B cell (primary cell): ENCODE results near the gene ACTN1. TPM values are rescaled to one million over a fixed set of nuclear protein-coding genes. Genes with fewer than 3 reads are reported as not detected.

Source experiments
- ATAC-seq: fragments of 200-7000 bp; cut with Tn5 transposase; one replicate; pipeline ENCODE4 v1.10.0; 2021; ENCODE audit warnings: low read depth, mild to moderate bottlenecking, moderate number of reproducible peaks, moderate library complexity
- CTCF ChIA-PET: fragments of 350-600 bp; sonication (Branson Sonifier 250); formaldehyde crosslinking; loops from one replicate; lab custom pipeline; 2021; ENCODE audit warnings: antibody characterized with exemption, inconsistent platforms; lab: Charles Lee
- POLR2A ChIA-PET: fragments of 350-600 bp; sonication (Branson Sonifier 250); formaldehyde crosslinking; loops from one replicate; lab custom pipeline; 2021; ENCODE audit warnings: antibody characterized with exemption; lab: Charles Lee
- DNase-seq: peaks from one replicate; pipeline ENCODE4 v3.0.0; 2013
- H2AFZ ChIP-seq: 2 replicates; pipeline ENCODE4 v1.6.1; 2012; ENCODE audit warnings: mild to moderate bottlenecking, low read depth, low read length; ENCODE audit not compliant: insufficient read depth, poor library complexity, severe bottlenecking
- H3K27ac ChIP-seq, 2 donors: 1 replicate in 1 of 2; 2 replicates in 1 of 2; pipeline ENCODE4 v1.5.1; 2012 to 2013; ENCODE audit warnings: low read length in 2 of 2, mild to moderate bottlenecking in 2 of 2, moderate library complexity in 1 of 2
- H3K27me3 ChIP-seq, 4 experiments: fragments of 200-600 bp in 1 of 4; sonication (generic) in 1 of 4; replicated peaks in 1 of 4; 1 replicate in 2 of 4; 2 replicates in 2 of 4; pipeline versions ENCODE4 v1.6.1 to v1.7.0; 2013 to 2016; ENCODE audit warnings: low read length in 3 of 4, mild to moderate bottlenecking in 2 of 4, mixed read lengths in 1 of 4, moderate library complexity in 1 of 4; ENCODE audit not compliant: insufficient read depth in 4 of 4, control insufficient read depth in 3 of 4; ENCODE audit errors: control extremely low read depth in 1 of 4
- H3K36me3 ChIP-seq, 2 experiments: replicated peaks in 1 of 2; 1 replicate in 1 of 2; 2 replicates in 1 of 2; pipeline versions ENCODE4 v1.6.1 to v1.7.1; 2013; ENCODE audit warnings: low read length in 1 of 2; ENCODE audit not compliant: insufficient read depth in 2 of 2, control insufficient read depth in 1 of 2; ENCODE audit errors: control extremely low read depth in 1 of 2, extremely low read depth in 1 of 2
- H3K4me1 ChIP-seq, 2 donors: fragments of 200-600 bp in 1 of 2; sonication (generic) in 1 of 2; 1 replicate in 1 of 2; 2 replicates in 1 of 2; pipeline versions ENCODE4 v1.5.1 to v1.6.1; 2013 to 2017; ENCODE audit warnings: low read length in 2 of 2; ENCODE audit not compliant: control insufficient read depth in 2 of 2, insufficient read depth in 2 of 2
- H3K4me2 ChIP-seq: replicated peaks from 2 replicates; pipeline ENCODE3; 2012; ENCODE audit warnings: mild to moderate bottlenecking, low read depth, low read length; ENCODE audit not compliant: poor library complexity, severe bottlenecking
- H3K4me3 ChIP-seq, 5 experiments: fragments of 200-600 bp in 1 of 5; sonication (generic) in 1 of 5; 1 replicate in 3 of 5; 2 replicates in 2 of 5; pipeline versions ENCODE4 v1.5.1 to v1.7.0; 2011 to 2016; ENCODE audit warnings: low read length in 4 of 5, mild to moderate bottlenecking in 4 of 5, low read depth in 2 of 5, control low read depth in 1 of 5, moderate library complexity in 1 of 5; ENCODE audit not compliant: insufficient read depth in 1 of 5; ENCODE audit errors: control extremely low read depth in 1 of 5, extremely low read depth in 1 of 5
- H3K79me2 ChIP-seq: fragments of 200-600 bp; sonication (generic); one replicate; pipeline ENCODE4 v1.6.0; 2016; ENCODE audit warnings: low read length; ENCODE audit not compliant: control insufficient read depth, insufficient read depth
- H3K9ac ChIP-seq: fragments of 200-600 bp; sonication (generic); 2 replicates; pipeline ENCODE4 v1.6.1; 2017; ENCODE audit warnings: mild to moderate bottlenecking, low read length, moderate library complexity
- H3K9me3 ChIP-seq, 3 donors: one replicate each; pipeline versions ENCODE4 v1.6.1 to v1.7.1; 2013; ENCODE audit warnings: low read length in 2 of 3; ENCODE audit not compliant: control insufficient read depth in 2 of 3, insufficient read depth in 1 of 3; ENCODE audit errors: control extremely low read depth in 1 of 3
- H4K20me1 ChIP-seq: 2 replicates; pipeline ENCODE4 v1.6.0; 2012; ENCODE audit warnings: mild to moderate bottlenecking, low read length; ENCODE audit not compliant: insufficient read depth, control insufficient read depth, poor library complexity, severe bottlenecking
- H3K27ac Mint-ChIP-seq: one replicate; pipeline ENCODE4 v1.8.0; 2021; ENCODE audit warnings: mixed read lengths
- H3K27me3 Mint-ChIP-seq: one replicate; pipeline ENCODE4 v1.8.0; 2021; ENCODE audit warnings: mixed read lengths
- H3K4me1 Mint-ChIP-seq: one replicate; pipeline ENCODE4 v1.8.0; 2021; ENCODE audit warnings: mixed read lengths
- H3K4me3 Mint-ChIP-seq: one replicate; pipeline ENCODE4 v1.8.0; 2021; ENCODE audit warnings: mixed read lengths
- H3K9me3 Mint-ChIP-seq: one replicate; pipeline ENCODE4 v1.8.0; 2022; ENCODE audit warnings: mixed read lengths; ENCODE audit not compliant: insufficient read depth
- EZH2 ChIP-seq: IDR thresholded peaks from 2 replicates; pipeline ENCODE4 v1.6.1; 2012; ENCODE audit warnings: borderline replicate concordance, low read depth, mild to moderate bottlenecking, moderate library complexity, low read length; ENCODE audit not compliant: insufficient read depth, poor library complexity, severe bottlenecking
- WGBS: methylation state at CpG from one replicate; pipeline ENCODE4 v1.1.5; 2013; ENCODE audit warnings: missing lambda C conversion rate; ENCODE audit not compliant: insufficient coverage; 5-methylcytosine and 5-hydroxymethylcytosine counted together
- intact Hi-C: fragments of 100-400 bp; cut with micrococcal nuclease; formaldehyde crosslinking; loops from one replicate; pipeline ENCODE4 v1.10.0; 2022
- polyA plus RNA-seq: library from polyadenylated mRNA; depleted of rRNA; stranded (reverse); fragments of >200 nt; gene quantifications from 2 replicates; pipeline ENCODE4 v1.2.3, GENCODE V29; 2012
- total RNA-seq, 2 donors: library from RNA; stranded (reverse); fragments of 120-200 nt in 1 of 2; gene quantifications; 1 replicate in 1 of 2; 2 replicates in 1 of 2; pipeline versions ENCODE4 v1.2.3 to v1.2.4, GENCODE V29; 2013 to 2022
- TF ChIP-seq, protein P1 (sequence below): fragments of 200-600 bp; IDR thresholded peaks from one replicate; pipeline ENCODE4 v1.8.0; 2022; ENCODE audit warnings: antibody characterized with exemption, mild to moderate bottlenecking

Gene ACTN1
- total and polyA plus RNA-seq, 2 donors (not counting 1 experiment from before 2014, with no cell fraction given): 0.74 to 0.89 TPM

DNA sequence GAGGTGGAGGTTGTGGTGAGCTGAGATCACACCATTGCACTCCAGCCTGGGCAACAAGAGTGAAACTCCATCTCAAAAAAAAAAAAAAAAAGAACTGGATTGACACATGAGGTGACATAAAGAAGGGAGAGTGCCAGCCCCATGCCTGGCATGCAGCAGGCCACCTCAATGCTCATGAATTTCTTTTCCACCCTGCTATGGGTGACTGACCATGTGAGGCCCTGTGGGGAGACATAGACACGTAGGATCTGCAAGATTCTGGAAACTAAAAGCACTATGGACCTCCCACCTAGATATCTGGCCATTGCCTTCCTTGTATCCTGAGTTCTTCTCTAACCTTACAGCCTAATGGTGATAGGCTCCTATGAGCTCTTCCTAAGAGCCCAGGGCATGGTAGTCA is 5.6 kb upstream of the ACTN1 start:
- Mint-ChIP-seq H3K9me3 (no peaks in the 10 kb centered on the region), H3K27ac (no peak overlapping the region), H3K27me3 (peaks cover 25% of the 10 kb centered on the region), H3K4me1 (peaks cover 6% of the 10 kb centered on the region), H3K4me3 (no peak overlapping the region)
- TF ChIP-seq EZH2: no peak
- TF ChIP-seq, protein P1, sequence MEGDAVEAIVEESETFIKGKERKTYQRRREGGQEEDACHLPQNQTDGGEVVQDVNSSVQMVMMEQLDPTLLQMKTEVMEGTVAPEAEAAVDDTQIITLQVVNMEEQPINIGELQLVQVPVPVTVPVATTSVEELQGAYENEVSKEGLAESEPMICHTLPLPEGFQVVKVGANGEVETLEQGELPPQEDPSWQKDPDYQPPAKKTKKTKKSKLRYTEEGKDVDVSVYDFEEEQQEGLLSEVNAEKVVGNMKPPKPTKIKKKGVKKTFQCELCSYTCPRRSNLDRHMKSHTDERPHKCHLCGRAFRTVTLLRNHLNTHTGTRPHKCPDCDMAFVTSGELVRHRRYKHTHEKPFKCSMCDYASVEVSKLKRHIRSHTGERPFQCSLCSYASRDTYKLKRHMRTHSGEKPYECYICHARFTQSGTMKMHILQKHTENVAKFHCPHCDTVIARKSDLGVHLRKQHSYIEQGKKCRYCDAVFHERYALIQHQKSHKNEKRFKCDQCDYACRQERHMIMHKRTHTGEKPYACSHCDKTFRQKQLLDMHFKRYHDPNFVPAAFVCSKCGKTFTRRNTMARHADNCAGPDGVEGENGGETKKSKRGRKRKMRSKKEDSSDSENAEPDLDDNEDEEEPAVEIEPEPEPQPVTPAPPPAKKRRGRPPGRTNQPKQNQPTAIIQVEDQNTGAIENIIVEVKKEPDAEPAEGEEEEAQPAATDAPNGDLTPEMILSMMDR: no peak
- DNase-seq (no peak), ATAC-seq (no peak)
- Histone ChIP-seq H3K4me1 (peaks cover 3 to 5% of the 10 kb centered on the region in 2 donors), H4K20me1 (no peaks in the 10 kb centered on the region), H3K4me3 (no peak overlapping the region), H3K9me3 (no peaks in the 10 kb centered on the region), H3K79me2 (no peaks in the 10 kb centered on the region), H3K27ac (no peak overlapping the region), H3K27me3 (peaks cover 0 to 20% (median 7%) of the 10 kb centered on the region in 4 experiments), H3K4me2 (no peak overlapping the region), H2AFZ (no peak overlapping the region), H3K36me3 (no peaks in the 10 kb centered on the region), H3K9ac (no peak overlapping the region)
- CTCF ChIA-PET: interaction anchor here (1.1 kb wide), 1 partner anchor 148 kb away, joined by 3 read pairs; no protein-coding TSS in a partner anchor
- intact Hi-C loops: no loop called here
- POLR2A ChIA-PET: no interaction called here
- no CpG with 5 or more reads among the region's 1 CpG for WGBS

DNA sequence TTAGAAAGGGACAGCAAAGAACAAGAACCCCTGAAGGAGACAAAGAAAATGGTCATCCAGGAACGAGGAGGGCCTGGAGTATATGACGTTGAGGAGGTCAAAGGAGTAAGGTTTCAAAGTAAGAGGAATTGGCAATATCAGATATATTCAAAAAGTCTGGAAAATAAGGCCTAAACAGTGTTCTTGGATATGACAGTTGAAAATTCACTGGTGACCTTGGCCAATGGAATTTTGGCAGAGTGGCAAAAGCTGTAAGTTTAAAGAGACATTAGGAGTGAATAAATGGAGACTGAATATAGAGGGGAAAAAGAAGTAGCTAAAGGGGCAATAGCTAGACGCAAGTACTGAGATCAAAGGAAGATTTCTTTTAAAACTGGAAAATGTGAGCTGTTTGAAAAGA is 4.1 kb upstream of the ACTN1 start:
- DNase-seq (no peak), ATAC-seq (no peak)
- peaks cover 28% of the 10 kb centered on the region for H3K27me3 Mint-ChIP-seq
- H3K27ac Mint-ChIP-seq: no peak overlapping the region
- H3K27me3 ChIP-seq: peaks cover 0 to 32% (median 8%) of the 10 kb centered on the region in 4 experiments
- no peaks in the 10 kb centered on the region for H3K79me2 ChIP-seq
- ChIA-PET POLR2A (no interaction called here), CTCF (no interaction called here)
- intact Hi-C loops: no loop called here
- no peaks in the 10 kb centered on the region for H4K20me1 ChIP-seq
- H3K9me3 Mint-ChIP-seq: no peaks in the 10 kb centered on the region
- no peak overlapping the region for H2AFZ ChIP-seq
- no peak overlapping the region for H3K27ac ChIP-seq
- peaks cover 6 to 13% of the 10 kb centered on the region in 2 donors for H3K4me1 ChIP-seq
- peaks cover 0 to 2% (median 0%) of the 10 kb centered on the region in 3 donors for H3K9me3 ChIP-seq
- WGBS: 83% methylated on average over 3 of the region's 3 CpGs
- no peak overlapping the region for H3K4me3 ChIP-seq
- H3K4me2 ChIP-seq: no peak overlapping the region
- H3K36me3 ChIP-seq: no peaks in the 10 kb centered on the region
- no peak overlapping the region for H3K4me3 Mint-ChIP-seq
- no peak overlapping the region for H3K9ac ChIP-seq
- peaks cover 8% of the 10 kb centered on the region for H3K4me1 Mint-ChIP-seq
- TF ChIP-seq EZH2: no peak
- TF ChIP-seq, protein P1: no peak
